AG08395 (cell line): ENCODE results near the gene ZNF668.
"Not testable (repeated sequence)": the region's sequence is repeated elsewhere in the genome, so short reads cannot be mapped to it uniquely, and the experiment has no call there.

Source experiments
- DNase-seq: peaks from one replicate; pipeline ENCODE4 v3.0.0; 2012; ENCODE audit warnings: mixed read lengths, low spot score

Gene ZNF668

DNA sequence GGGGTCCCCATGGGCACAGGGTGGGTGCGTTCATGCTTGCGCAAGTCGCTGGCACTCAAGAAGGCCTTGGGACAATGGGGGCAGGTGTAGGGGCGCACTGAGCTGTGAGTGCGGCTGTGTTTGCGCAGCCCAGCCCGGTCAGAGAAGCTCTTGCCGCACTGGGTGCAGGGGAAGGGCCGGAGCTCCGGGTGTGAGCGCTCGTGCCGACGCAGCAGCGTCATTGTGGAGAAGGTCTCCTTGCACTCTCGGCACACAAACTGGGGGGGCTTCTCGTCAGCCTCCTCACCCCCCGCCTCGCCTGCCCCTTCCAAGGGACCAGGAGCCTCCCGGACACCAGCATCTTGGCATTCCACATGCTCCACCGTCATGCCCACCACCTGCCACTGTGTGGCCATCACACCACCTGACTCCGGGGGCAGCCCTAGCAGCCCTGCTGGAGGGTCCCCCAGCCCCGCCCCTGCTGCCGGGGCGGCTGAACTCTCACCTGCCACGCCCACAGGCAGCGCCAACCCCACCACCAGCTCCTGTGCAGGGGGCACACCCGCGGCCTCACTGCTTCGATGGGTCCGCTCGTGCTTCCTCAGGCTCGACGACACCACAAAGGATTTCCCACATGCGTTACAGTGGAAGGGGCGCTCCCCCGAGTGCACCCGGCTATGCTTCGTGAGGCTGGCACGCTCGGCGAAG is 12.8 kb downstream of the ZNF668 start:
- no peak for DNase-seq

DNA sequence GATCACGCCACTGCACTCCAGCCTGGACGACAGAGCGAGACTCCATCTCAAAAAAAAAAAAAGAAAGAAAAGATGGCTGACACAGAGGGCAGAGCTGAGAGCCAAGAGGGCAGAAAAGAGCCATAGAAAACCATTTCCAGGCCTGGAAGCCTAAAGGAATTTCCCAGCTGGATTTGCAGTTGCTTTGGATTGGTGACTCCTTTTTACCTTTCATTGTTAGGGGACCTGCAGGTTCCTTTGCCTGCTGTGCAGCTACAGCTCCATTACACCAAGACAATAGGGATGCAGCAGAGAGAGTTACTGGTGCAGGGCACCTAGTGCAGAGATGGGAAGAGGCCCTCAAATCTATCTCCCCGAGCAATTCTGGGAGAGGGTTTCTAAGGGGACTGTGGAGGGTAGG is 18.4 kb downstream of the ZNF668 start:
- DNase-seq = no peak

DNA sequence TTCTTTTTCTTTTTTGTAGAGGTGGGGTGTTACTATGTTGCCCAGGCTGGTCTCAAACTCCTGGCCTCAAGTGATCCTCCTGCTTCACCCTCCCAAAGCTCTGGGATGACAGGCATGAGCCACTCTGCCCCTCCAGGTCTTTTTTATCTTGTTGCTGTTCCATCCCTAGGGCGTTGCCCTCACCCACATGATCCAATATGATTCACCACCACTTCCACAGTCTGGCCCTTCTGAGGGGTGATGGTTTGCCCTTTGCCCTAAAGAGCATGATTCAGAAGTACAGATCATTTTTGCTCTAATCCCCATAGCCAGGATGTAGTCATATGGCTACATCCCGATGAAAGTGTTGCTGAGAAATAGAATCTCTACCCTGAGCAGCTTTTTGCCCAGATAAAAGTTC is 21.9 kb downstream of the ZNF668 start:
- DNase-seq = peak; percentile 96

DNA sequence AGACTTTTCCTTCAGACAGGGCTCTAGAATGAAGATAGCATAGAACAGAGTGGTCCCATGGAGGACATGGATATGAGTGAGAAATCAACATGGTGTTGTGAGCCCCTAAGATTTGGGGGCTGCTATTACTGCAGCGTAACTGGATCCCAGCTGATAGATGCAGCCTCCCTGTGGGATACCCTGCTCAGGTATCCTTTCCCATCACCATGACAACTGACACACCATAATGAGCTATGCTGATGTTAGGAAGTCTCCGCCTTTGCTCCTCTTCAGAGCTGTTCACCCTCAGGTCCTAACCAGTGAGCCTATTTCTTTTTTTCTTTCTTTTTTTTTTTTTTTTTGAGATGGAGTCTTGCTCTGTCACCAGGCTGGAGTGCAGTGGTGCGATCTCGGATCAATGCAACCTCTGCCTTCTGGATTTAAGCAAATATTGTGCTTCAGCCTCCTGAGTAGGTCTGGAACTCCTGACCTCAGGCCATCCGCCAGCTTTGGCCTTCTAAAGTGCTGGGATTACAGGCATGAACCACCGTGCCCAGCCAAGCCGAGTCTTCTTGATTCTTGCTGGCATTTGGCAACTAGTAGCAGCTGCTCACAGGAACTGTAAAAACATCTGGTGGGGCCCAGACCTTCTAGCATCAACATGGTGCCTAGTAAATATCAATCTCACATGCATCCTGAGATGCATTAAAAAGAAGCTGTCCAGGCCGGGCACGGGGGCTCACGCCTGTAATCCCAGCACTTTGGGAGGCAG is 23.6 kb downstream of the ZNF668 start:
- no peak for DNase-seq

DNA sequence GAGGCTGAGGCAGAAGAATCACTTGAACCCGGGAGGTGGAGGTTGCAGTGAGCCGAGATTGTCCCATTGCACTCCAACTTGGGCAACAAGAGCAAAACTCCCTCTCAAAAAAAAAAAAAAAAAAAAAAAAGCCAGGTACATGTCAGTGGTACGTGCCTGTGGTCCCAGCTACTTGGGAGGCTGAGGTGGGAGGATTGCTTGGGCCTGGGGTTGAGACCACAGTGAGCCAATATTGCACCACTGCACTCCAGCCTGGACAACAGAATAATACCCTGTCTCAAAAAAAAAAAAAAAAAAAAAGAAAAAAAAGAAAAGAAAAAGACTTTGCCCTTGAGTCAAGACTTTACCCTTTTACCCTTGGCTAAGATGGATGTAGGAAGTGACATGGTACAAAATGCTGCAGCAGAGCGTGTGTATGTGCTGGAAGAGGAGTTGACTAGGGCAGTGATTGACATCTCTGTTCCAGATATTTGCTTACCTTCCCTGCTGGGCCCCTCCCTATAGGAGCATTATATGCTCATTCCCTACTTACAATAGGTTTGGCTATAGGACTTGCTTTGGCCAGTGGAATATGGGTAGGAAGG is 30.1 kb downstream of the ZNF668 start:
- DNase-seq = no peak

DNA sequence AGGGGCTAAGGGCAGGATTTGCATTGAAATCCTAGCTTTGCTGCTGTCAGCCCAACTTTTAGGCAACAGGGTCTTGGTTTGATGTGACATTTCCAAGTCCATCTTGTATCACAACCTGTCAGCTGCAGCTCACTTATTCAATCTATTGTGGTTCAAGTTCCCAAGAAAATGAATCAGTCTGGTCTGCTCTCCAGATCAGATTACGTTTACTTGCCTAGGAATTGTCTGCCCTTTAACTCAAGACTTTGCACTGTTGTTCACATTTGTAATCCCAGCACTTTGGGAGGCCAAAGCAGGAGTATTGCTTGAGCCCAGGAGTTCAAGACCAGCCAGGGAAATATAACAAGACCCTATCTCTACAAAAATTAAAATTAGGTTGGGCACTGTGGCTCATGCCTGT is 30.7 kb downstream of the ZNF668 start:
- no peak for DNase-seq

DNA sequence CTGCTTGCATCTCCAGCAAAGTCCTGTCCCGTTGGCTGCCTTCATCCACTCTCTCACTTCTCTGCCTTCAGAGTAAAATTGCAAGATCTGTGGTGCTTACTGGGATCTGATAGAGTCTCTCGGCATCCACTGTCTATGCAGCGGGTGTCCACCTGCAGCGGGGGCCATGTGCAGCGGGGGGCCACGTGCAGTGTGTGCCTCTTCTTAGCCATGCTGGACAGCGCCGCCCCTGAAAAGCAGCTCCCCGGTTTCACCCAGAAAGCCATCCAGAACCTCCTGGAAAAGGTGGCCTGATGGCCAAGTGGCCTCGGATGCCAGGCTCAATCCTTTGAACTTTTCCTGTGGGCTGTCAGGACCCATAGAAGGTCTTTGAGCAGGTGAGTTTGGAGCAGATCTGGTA is 31.2 kb downstream of the ZNF668 start:
- no peak for DNase-seq

DNA sequence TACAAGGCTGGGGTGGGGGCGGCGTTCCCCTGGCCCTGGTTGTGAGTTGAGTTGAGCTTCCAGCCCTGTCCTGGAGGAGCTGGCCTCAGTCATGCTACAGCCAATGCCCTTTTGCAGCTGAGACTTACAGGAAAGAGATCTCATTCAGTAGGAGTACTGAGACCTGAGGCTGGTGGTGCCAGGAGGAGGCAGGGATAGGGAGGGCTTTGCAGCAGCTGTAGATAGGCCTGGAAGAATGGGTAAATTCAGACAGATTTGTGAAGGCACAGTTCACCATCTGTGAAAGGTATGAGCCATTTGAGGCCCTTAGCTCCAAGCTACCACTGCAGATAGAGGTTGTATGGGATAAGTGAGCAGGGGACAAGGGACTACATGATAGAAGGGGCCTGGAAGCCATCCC is 35.0 kb downstream of the ZNF668 start:
- DNase-seq = no peak

DNA sequence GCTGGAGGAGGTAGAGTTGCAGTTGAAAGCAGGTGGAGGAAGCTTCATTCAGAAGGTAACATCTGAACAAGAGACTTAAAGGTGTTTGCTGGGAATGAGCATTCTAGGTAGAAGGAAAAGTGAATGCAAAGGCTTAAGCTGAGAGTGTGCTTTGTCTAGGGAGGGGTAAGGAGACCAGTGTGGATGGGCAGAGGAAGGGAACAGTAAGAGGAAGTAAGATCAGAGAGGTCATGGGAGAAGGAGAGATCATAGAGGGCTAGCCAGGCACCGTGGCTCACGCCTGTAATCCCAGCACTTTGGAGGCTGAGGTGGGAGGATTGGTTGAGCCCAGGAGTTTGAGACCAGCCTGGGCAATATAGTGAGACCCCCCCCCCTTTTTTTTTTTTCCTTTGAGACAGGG is 37.3 kb downstream of the ZNF668 start:
- no peak for DNase-seq

DNA sequence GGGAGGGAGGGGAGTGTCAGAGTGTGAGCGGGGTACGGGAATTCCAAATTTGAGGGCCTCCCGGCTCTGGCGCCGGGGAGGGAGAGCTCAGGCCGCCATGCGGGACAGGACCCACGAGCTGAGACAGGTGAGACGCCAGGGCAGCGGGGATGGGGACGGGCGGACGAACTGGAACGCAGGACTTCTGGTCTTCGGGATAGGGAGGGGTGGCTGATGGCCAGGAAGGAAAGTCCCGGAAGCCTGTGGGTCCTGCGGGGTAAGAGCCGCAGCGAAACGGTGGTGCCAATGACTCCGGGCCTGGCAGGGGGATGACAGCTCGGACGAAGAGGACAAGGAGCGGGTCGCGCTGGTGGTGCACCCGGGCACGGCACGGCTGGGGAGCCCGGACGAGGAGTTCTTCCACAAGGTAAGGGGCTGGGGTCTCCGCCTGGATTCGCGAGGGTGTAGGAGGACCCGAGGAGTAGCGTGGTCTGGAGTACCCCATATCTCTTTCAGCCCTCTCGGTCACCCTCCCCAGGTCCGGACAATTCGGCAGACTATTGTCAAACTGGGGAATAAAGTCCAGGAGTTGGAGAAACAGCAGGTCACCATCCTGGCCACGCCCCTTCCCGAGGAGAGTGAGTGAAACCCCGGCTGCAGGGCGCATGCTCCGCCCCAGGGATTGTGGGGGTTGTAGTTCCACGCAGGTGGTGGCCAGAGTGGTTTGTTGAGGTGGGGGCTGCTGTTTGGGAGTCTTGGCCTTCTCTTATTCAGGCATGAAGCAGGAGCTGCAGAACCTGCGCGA is 40.1 kb downstream of the ZNF668 start:
- DNase-seq = peak; percentile 99

DNA sequence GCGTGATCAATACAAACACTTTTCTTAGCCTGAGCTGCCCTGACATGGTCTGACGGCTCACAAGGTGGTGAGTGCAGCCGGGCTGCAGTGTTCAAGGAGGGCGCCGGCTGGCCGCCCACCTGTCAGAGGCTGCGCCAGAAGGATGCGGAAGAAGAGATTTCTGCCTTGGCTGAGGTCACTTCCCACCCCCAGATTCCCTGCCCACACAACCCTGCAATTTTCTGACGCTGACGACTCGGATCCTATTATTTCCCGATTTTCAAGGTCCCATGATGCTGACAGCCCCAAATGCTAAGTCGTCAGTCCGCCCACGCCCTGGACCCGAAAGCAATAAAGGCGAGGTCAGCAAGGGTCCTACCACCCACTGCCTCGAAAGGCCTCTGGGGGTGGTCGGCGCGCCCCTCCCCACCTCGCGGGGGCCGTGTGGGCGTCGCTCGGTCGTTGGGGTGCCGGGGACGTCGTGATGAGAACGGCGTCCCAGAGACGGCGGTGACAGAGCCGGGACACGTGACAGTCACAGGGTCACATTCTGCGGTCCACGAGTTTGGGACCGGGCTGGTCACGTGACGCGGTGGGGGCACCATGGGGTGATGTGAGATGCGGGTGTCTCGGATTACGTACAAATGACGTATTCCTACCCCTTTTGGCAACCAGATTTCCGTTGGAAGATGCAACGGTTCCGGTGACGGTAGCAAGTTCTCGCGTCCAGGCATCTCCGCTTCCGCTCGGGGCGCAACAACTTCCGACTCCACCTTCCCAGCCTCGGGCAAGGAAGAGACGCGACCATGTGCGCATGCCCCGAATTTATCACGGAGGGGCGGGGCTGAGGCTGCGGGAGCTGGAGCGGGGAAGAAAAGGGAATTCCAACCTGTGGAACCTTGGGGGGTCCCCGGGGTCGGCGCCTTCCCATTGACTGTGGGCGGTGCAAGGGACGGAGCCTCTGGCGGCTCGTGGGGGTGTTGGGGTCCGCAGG is 41.0 kb downstream of the ZNF668 start, which contains the start of gene STX4:
Gene STX4, plus strand, starts transcription at position 823 of the 973 bp plus-strand sequence. CDS start 248 bp downstream, outside the sequence.
- peak; percentile 97 for DNase-seq

DNA sequence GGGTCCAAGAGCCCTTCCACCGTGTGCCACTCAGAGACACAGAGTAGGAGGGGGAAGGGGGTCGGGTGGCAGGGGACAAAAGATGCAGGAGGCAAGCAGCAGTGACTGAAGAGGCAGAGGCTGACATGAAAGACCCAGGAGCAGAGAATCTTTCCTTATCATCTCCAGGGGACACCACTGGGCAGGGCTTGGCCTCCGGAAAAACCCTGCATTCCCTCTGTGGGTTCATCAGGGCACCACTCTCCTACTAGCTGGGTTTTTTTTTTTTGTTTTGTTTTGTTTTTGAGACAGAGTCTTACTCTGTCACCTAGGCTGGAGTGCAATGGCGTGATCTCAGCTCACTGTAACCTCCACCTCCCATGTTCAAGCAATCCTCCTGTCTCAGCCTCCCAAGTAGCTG is 42.8 kb downstream of the ZNF668 start:
- DNase-seq = no peak

DNA sequence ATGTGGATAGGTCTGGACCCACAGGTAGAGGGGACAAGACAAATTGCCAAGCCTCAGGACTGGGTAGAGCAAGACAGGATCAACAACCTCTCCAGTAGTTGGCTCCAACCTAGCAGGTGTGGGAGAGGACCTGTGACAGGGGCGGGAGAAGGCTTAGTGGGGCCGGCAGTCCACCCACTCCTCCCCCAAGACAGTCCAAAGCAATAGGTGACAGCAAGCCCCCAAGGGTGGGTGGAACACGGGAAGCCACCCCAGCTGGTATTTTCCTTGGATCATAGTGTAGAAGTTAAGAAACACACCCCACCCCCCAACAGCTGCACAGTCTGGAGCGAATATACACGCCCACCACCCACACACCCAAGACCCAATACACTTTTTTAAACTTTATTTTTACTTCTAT is 44.8 kb downstream of the ZNF668 start:
- DNase-seq = no peak

DNA sequence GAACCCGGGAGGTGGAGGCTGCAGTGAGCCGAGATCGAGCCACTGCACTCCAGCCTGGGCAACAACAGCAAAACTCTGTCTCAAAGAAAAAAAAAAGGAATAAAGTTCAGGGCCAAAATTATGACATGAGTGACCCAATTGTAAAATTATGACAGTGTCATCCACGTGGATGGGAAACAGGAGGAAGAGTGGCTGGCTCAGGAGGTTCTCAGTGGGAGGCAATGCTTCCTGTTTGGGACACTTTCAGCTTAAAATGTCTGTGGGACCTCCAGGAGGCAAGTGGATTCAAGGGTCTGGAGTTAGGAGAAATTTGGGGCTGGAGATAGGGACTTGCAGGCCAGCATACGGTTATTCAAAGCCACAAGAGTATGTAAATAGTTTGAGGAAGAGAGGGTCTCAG is 48.7 kb downstream of the ZNF668 start:
- no peak for DNase-seq

DNA sequence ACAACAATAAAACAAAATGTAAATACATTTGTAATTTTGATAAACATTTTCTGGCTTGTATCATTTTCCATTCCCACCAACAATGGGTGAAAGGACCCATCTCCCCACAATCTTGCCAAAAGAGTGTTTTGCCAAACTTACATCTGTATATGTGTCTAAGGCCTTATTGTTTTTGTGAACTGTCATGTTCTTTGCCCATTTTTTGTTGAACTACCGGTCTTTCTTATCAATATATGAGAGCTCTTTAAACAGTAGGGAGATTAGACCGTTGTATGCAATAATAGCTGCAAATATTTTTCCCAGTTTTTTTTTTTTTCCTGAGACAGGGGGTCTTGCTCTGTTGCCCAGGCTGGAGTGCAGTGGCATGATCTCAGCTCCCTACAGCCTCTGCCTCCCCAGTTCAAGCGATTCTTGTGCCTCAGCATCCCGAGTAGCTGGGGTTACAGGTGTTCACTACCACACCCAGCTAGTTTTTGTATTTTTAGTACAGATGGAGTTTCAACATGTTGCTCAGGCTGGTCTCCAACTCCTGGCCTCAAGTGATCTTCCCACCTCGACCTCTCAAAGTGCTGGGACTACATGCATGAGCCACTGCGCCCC is 50.3 kb downstream of the ZNF668 start:
- DNase-seq = no peak

DNA sequence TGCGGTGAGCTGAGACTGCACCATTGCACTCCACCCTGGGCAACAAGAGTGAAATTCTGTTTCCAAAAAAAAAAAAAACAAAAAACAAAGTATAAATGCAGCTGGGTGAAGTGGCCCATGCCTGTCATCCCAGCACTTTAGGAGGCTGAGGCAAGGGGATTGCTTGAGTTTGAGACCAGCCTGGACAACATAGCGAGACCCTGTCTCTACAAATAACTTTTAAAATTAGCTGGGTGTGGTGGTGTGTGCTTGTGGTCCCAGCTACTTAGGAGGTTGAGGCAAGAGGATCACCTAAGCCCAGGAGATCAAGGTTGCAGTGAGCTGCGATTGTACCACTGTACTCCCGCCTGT is 50.8 kb downstream of the ZNF668 start:
- DNase-seq = no peak

DNA sequence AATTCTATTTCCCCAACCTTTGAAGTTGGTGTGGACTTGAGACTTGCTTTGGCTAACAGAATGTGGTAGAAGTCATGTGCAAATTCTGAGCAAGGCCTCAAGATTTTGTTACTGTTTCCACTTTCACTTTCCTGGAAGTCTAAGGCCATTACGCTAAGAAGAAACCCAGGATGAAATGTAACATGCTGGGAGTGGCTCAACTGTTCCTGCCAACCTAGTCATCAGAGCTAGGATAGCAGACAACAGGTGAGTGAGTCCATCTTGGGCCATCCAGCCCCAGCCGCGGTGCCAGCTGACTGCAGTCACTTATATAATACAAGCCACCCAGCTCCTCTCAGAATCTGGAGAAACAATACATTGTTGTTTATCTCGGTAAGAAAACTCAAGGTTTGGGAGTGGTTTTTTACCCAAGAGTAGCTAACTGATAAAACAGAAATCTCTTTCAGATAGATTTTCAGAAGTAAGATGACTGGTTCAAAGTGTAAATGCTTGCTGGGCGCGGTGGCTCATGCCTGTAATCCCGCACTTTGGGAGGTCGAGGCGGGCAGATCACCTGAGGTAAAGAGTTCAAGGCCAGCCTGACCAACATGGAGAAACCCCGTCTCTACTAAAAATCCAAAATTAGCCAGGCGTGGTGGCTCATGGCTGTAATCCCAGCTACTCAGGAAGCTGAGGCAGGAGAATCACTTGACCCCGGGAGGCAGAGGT is 51.3 kb downstream of the ZNF668 start:
- DNase-seq = no peak

DNA sequence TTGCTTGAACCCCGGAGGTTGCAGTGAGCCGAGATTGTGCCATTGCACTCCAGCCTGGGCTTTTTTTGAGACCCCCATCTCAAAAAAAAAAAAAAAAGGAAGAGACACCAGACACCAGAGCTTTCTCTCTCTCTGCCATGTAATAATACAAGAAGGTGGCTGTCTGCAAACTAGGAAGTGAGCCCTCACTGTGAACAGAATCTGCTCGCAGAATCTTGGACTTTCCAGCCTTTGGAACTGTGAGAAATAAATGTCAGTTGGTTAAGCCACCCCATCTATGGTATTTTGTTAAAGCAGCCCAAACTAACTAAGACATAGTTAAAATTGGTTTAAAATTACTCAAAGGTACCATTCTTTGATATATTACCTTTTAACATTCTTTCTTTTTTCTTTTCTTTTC is 53.5 kb downstream of the ZNF668 start:
- DNase-seq = no peak

DNA sequence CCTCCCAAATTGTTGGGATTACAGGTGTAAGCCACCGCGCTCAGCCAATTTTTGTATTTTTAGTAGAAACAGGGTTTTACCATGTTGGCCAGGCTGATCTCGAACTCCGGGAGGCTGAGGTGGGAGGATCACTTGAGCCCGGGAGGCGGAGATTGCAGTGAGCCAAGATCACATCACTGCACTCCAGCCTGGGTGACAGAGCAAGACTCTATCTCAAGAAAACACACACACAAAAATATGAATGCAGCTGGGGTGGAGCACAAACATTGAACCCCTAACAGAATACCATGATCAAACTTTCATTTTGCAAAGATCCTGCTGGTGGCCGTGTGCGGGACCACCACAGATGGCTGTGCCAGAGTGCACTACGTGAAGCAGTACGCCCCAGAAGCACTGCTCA is 56.3 kb downstream of the ZNF668 start:
- not testable (repeated sequence) for DNase-seq

DNA sequence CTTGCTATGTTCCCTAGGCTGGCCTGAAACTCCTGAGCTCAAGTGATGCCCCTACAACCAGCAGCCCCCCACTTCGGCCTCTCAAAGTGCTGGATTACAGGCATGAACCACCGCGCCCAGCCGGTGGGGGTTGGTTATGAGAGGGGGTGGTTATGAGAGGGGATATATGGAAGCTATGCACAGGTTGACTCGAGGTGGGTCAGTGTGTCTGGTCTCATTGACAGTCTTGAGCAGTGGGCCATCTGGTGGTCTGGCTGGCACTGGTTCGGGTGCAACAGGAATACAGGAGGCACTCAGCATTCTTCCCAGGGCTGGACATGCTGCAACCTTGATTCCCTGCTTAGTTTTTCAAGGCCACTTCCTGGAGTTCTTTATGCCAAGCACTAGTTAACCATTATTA is 58.0 kb downstream of the ZNF668 start:
- DNase-seq = no peak
